ENCODE measurements around the gene ARHGAP31.
"Not testable (repeated sequence)": the region's sequence is repeated elsewhere in the genome, so short reads cannot be mapped to it uniquely, and the experiment has no call there.

Gene ARHGAP31

GRCh38 chr3:119293871-119294695, at the start of gene ARHGAP31:
Gene ARHGAP31, plus strand, starts transcription at chr3:119294383. Its CDS starts 522 bp downstream, at chr3:119294905.
- DNase-seq (ENCODE audit: insufficient read length, low spot score), result peak; percentile 32
- FAIRE-seq, result peak; percentile 84

GRCh38 chr3:119245778-119246177, 48.4 kb upstream of the ARHGAP31 start:
- FAIRE-seq, result no peak
- DNase-seq (ENCODE audit: insufficient read length, low spot score), result no peak

GRCh38 chr3:119255214-119255613, 39.0 kb upstream of the ARHGAP31 start:
- FAIRE-seq (no peak), DNase-seq (ENCODE audit: insufficient read length, low spot score) (no peak)

GRCh38 chr3:119257111-119257510, 37.1 kb upstream of the ARHGAP31 start:
- no peak for FAIRE-seq

GRCh38 chr3:119257654-119258410, 36.4 kb upstream of the ARHGAP31 start:
- no peak for DNase-seq (ENCODE audit: insufficient read length, low spot score)
- FAIRE-seq, result peak; percentile 84

More at GRCh38 chr3:119257111-119257510, 37.1 kb upstream of the ARHGAP31 start:
- no peak for DNase-seq (ENCODE audit: insufficient read length, low spot score)

- FAIRE-seq (peak; percentile 67), DNase-seq (ENCODE audit: insufficient read length, low spot score) (no peak)
Measured at GRCh38 chr3:119258915-119259314, 35.3 kb upstream of the ARHGAP31 start.

- DNase-seq (ENCODE audit: insufficient read length, low spot score) (no peak), FAIRE-seq (no peak)
Measured at GRCh38 chr3:119259821-119260220, 34.4 kb upstream of the ARHGAP31 start.

GRCh38 chr3:119261055-119261454, 33.1 kb upstream of the ARHGAP31 start:
- DNase-seq (ENCODE audit: insufficient read length, low spot score) (no peak), FAIRE-seq (no peak)

- not testable (repeated sequence) for FAIRE-seq; DNase-seq (ENCODE audit: insufficient read length, low spot score)
Measured at GRCh38 chr3:119270212-119270611, 24.0 kb upstream of the ARHGAP31 start.

- DNase-seq (ENCODE audit: insufficient read length, low spot score), result no peak
- no peak for FAIRE-seq
Measured at GRCh38 chr3:119276680-119277079, 17.5 kb upstream of the ARHGAP31 start.

- FAIRE-seq, result no peak
- no peak for DNase-seq (ENCODE audit: insufficient read length, low spot score)
Measured at GRCh38 chr3:119279101-119279554, 15.1 kb upstream of the ARHGAP31 start.

- no peak for DNase-seq (ENCODE audit: insufficient read length, low spot score)
- no peak for FAIRE-seq
Measured at GRCh38 chr3:119279584-119280243, 14.5 kb upstream of the ARHGAP31 start.

- no peak for DNase-seq (ENCODE audit: insufficient read length, low spot score)
Measured at GRCh38 chr3:119288669-119289403, 5.3 kb upstream of the ARHGAP31 start.

GRCh38 chr3:119289404-119289770, 4.8 kb upstream of the ARHGAP31 start:
- FAIRE-seq (no peak), DNase-seq (ENCODE audit: insufficient read length, low spot score) (no peak)

More at GRCh38 chr3:119288669-119289403, 5.3 kb upstream of the ARHGAP31 start:
- no peak for FAIRE-seq

GRCh38 chr3:119290613-119291012, 3.6 kb upstream of the ARHGAP31 start:
- DNase-seq (ENCODE audit: insufficient read length, low spot score), result no peak
- FAIRE-seq, result no peak

GRCh38 chr3:119291062-119291700, 3.0 kb upstream of the ARHGAP31 start:
- no peak for FAIRE-seq
- no peak for DNase-seq (ENCODE audit: insufficient read length, low spot score)

GRCh38 chr3:119292666-119293065, 1.5 kb upstream of the ARHGAP31 start:
- DNase-seq (ENCODE audit: insufficient read length, low spot score), result no peak
- FAIRE-seq, result peak; percentile 64

- DNase-seq (ENCODE audit: insufficient read length, low spot score), result no peak
- peak; percentile 78 for FAIRE-seq
Measured at GRCh38 chr3:119293105-119293870, 895 bp upstream of the ARHGAP31 start.

Measured in GM19239 (cell line).